ENCODE results near the gene PITPNC1. TPM values are rescaled to one million over a fixed set of nuclear protein-coding genes. Genes with fewer than 3 reads are reported as not detected.

PITPNC1 gene
- total and polyA plus RNA-seq, 4 donors: 8.0 to 21.1 (median 15.2) TPM

- H3K4me1 ChIP-seq (ENCODE audit: control insufficient read depth in 5 of 5, insufficient read depth in 5 of 5, low read length in 5 of 5): peaks cover 0 to 14% (median 0%) of the 10 kb centered on the region in 5 donors
- no peak overlapping the region for H3K9ac ChIP-seq (ENCODE audit: insufficient read depth in 1 of 2, low read length in 2 of 2)
- ATAC-seq (ENCODE audit: insufficient read depth, low FRiP score): no peak
Measured at GRCh38 chr17:67431249-67432015, 54.4 kb downstream of the PITPNC1 start.

GRCh38 chr17:67433248-67433924, 56.3 kb downstream of the PITPNC1 start:
- no peak for TF ChIP-seq CTCF (IDR thresholded peaks at IDR 0.05; ENCODE audit: control extremely low read depth, extremely low read depth)
- ATAC-seq (ENCODE audit: insufficient read depth, low FRiP score) (no peak), DNase-seq (no peak)
- Histone ChIP-seq H3K36me3 (ENCODE audit: control insufficient read depth in 4 of 4, insufficient read depth in 4 of 4, low read length in 4 of 4) (no peaks in the 10 kb centered on the region), H3K4me3 (no peak overlapping the region), H3K9me3 (ENCODE audit: control insufficient read depth in 4 of 4, insufficient read depth in 3 of 4, low read length in 3 of 4) (no peaks in the 10 kb centered on the region), H3K27ac (ENCODE audit: low read depth in 1 of 2, low read length in 1 of 2) (peak overlapping the region; percentile 50 to 85), H3K4me1 (ENCODE audit: control insufficient read depth in 5 of 5, insufficient read depth in 5 of 5, low read length in 5 of 5) (peaks cover 0 to 16% (median 0%) of the 10 kb centered on the region in 5 donors), H3K27me3 (ENCODE audit: control insufficient read depth in 3 of 3, insufficient read depth in 3 of 3, low read length in 2 of 3) (no peaks in the 10 kb centered on the region), H3K9ac (ENCODE audit: insufficient read depth in 1 of 2, low read length in 2 of 2) (no peak overlapping the region)
- 80 to 82% methylated on average over 21 of the region's 21 CpGs for WGBS, 2 donors

More at GRCh38 chr17:67431249-67432015, 54.4 kb downstream of the PITPNC1 start:
- H3K27me3 ChIP-seq (ENCODE audit: control insufficient read depth in 3 of 3, insufficient read depth in 3 of 3, low read length in 2 of 3): no peaks in the 10 kb centered on the region
- no peak for TF ChIP-seq CTCF (IDR thresholded peaks at IDR 0.05; ENCODE audit: control extremely low read depth, extremely low read depth)
- H3K9me3 ChIP-seq (ENCODE audit: control insufficient read depth in 4 of 4, insufficient read depth in 3 of 4, low read length in 3 of 4): no peaks in the 10 kb centered on the region
- DNase-seq: no peak
- peak overlapping the region in 1 of 2 donors; percentile 70 for H3K27ac ChIP-seq (ENCODE audit: low read depth in 1 of 2, low read length in 1 of 2)
- no peak overlapping the region for H3K4me3 ChIP-seq
- H3K36me3 ChIP-seq (ENCODE audit: control insufficient read depth in 4 of 4, insufficient read depth in 4 of 4, low read length in 4 of 4): no peaks in the 10 kb centered on the region
- 42 to 57% methylated on average over 9 of the region's 9 CpGs for WGBS, 2 donors

GRCh38 chr17:67434061-67434525, 57.0 kb downstream of the PITPNC1 start:
- Histone ChIP-seq H3K36me3 (ENCODE audit: control insufficient read depth in 4 of 4, insufficient read depth in 4 of 4, low read length in 4 of 4) (no peaks in the 10 kb centered on the region), H3K9me3 (ENCODE audit: control insufficient read depth in 4 of 4, insufficient read depth in 3 of 4, low read length in 3 of 4) (no peaks in the 10 kb centered on the region), H3K27ac (ENCODE audit: low read depth in 1 of 2, low read length in 1 of 2) (peak overlapping the region; percentile 50 to 85), H3K4me3 (no peak overlapping the region), H3K4me1 (ENCODE audit: control insufficient read depth in 5 of 5, insufficient read depth in 5 of 5, low read length in 5 of 5) (peaks cover 0 to 16% (median 0%) of the 10 kb centered on the region in 5 donors), H3K9ac (ENCODE audit: insufficient read depth in 1 of 2, low read length in 2 of 2) (no peak overlapping the region), H3K27me3 (ENCODE audit: control insufficient read depth in 3 of 3, insufficient read depth in 3 of 3, low read length in 2 of 3) (no peaks in the 10 kb centered on the region)
- ATAC-seq (ENCODE audit: insufficient read depth, low FRiP score) (peak; percentile 47), DNase-seq (no peak)
- TF ChIP-seq CTCF (IDR thresholded peaks at IDR 0.05; ENCODE audit: control extremely low read depth, extremely low read depth): no peak
- 27 to 43% methylated on average over 6 of the region's 6 CpGs for WGBS, 2 donors

Measured in lung (tissue), 12 donors.